Mesenteric fat pad (tissue), 1 donor: Measurements from ENCODE around the gene NPTXR. TPM values are rescaled to one million over a fixed set of nuclear protein-coding genes. Genes with fewer than 3 reads are reported as not detected.
"Not testable (repeated sequence)": the region's sequence is repeated elsewhere in the genome, so short reads cannot be mapped to it uniquely, and the experiment has no call there.

Source experiments
- DNase-seq: peaks from one replicate; pipeline ENCODE4 v3.0.0-alpha.2; 2020; ENCODE audit warnings: low spot score
- total RNA-seq: library from RNA; stranded (reverse); fragmentation: NEBNext Ultra II Directional; extraction: Animal tissue kit (Norgen Biotek cat#: 25700); gene quantifications from one replicate; pipeline ENCODE4 v1.2.1, GENCODE V29; 2021
- donor health status: DM: yes; HTN: yes; CAD: no.

The NPTXR gene
- total RNA-seq, 1 donor from 2014 or later, result 5.5 TPM

DNA sequence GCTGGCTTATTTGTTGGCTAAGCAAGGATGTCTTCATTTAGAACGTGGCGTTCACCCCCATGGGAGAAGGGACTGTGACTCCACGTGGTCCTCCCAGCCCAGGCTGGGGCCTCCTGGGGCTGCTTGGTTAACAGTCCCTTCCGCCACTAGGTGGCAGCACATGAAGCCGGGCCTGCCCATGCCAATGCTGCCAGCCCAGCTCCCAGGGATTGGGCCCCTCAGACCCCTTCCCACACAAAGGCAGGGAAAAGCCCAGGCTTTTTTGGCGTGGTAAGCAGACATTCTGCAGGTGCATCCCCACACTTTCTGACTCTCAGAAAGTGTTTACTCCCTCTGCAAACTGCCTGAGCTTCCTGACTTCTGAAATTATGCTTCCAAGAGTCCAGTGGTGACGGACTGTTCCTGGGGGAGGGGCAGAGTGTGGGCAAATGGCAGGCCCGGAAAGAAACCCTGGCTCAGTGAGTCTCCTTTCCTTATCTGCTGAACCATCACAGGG is 25.1 kb upstream of the NPTXR start:
- peak; percentile 92 for DNase-seq

DNA sequence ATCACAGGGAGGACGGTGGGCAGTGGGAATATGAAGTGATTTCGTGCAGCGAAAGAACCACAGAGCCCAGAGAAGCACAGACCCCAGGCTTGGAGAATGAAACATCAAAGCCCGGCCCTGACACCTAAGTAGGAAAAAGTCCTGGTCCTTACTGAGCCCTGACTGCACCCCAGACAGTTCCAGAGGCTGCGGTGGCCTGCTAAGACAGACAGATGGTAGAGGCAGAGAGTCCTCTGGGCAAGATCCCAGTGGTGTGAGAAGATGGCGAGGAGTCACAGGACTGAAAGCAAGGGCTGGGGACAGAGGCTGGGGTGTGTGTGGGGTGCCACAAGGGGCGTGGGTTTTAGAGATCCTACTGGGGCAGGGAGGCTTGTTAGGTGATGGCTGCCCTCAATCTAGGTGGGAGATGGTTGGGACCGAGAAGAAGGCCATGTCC is 24.5 kb upstream of the NPTXR start:
- DNase-seq, result peak; percentile 77

DNA sequence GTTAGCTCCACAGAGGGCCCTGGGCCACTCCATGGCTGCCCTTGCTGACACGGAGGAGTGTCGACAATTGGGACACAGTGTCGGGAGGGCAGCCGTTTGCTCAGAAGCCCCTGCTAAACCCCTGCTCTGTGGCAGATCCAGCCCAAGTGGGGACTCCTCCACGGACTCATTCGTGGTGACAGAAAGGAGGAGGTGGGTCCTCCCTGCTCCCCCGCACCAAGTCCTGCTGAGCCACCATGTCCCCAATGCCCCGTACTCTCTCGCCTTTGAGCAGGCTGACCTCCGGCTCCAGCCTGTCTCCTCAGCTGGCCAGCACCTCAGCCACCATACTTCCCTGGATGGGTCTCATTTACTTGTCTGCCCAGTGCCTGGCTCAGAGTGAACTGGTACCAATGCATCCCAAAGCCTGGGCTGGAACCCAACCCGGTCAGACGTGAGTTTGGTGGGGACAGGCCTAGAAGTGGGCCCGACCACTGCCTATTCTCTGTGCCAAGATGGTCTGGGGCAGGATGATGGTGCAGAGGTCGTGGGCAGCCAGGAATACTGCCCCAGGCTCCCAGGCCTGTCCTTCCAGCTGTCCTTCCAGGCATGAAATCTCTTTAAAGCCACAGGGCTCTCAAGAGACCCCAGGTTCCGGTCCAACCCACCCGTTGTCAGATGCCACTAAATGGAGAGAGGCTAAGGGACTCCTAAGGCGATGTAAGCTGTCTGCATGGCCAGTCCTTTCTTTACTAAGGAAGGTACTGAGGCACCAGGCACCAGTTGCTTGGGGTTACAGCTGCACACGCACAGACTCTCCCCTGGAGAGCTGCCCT is 23.9 kb upstream of the NPTXR start:
- DNase-seq, result peak; percentile 83

DNA sequence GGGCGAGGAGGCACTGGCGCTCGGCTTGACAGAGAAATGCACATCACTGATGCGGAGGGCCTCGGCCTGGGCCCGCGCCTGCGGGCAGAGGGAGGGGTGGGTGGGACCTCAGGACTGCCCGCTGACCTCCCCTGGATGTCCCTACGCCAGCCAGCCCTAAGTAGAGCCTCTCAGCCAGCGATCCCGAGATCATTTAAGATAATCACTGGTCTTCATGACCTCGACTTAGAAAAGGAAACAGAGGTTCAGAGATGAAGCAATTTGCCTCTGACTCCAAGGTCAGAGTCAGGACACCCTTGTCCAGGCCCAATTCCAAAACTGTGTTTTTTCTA is 23.3 kb upstream of the NPTXR start:
- DNase-seq, result no peak

DNA sequence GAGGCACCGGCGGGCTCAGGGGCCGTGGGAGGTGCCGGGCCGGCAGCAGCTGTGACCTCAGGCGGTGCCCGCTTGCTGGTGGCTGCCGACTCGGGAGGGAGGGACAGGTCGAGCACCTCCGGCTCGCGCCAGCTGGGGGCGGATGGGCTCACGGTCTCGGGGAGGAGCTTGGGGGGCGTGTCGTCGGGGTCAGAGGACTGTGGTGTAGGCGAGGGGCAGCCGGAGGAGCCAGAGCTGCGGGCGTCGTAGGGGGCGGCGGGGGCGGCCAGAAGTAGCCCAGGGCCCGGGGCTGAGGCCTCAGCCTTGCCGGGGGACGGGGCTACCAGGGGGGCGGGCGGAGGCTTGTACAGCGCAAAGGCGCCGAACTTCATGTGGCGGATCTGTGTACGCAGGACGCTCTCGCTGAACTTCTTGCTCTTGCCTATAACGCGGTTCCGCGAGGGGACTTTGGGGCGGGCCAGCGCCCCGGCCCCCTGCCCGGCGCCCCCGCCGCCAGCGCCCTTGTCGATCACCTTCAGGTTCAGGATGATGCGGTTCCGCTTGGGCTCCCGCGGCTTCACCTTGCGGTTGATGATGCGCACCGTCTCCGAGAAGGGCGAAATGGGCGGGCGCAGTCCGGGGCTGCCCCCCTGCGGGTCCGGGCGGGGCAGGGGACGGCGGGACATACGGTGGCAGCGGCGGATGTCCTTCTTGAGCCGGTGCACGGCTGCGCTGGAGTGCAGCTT is 22.7 kb upstream of the NPTXR start:
- no peak for DNase-seq

DNA sequence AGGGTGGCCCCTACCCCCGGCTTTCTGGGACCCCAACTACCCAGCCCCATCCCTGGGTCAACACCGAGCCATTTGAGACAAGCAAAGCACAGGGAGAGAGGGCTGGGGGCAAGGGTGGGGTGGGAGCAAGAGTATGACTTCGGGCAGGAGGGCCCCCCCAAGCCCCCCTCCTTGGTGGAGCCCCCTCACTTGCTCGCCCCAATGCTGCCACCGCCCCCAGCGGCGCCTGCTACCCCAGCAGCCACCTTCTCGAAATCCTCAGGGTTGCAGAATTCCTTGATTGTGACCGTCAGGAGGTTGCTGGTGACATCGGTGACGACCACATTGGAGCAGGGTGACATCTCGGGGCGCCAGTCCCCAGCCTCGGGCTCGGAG is 22.2 kb upstream of the NPTXR start:
- peak; percentile 59 for DNase-seq

DNA sequence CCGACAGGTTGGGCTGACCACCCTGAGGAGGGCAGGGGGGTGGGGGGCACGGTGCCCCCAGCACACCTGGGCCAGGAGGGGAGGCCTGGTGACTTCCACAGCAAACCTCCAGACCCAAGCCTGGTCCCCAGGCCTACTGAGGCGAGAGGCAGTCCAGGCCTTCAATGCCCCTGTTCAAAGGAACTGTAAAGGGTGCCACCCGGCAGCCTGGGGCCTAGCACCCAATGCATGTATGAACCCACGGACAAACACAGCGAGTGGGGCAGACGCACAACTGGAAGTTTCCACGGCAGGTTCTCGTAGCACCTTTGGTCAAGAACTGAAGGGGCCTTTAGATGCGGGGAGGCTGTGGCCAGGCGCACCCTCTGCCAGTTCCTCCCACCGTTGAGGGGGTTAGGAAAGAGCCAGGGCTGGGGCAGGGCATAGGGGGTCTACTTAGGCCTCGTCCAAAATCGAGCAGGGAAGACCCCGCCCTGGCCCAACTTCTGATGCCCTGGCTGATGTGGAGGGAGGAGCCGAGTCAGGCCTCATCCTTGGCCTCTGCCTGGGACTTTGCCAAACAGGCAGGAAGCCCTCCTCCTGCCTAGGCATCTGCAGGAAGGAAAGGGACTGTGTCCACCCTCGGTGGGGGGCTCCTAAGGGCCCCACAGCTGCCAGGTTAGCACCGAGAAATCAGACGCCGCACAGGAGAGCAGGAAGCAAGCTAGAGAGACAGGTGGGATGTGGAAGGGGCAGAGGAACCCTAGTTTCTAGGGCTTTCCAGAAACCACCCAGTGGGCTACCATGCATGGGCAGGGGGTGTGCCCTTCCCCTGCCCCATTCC is 21.6 kb upstream of the NPTXR start:
- no peak for DNase-seq

DNA sequence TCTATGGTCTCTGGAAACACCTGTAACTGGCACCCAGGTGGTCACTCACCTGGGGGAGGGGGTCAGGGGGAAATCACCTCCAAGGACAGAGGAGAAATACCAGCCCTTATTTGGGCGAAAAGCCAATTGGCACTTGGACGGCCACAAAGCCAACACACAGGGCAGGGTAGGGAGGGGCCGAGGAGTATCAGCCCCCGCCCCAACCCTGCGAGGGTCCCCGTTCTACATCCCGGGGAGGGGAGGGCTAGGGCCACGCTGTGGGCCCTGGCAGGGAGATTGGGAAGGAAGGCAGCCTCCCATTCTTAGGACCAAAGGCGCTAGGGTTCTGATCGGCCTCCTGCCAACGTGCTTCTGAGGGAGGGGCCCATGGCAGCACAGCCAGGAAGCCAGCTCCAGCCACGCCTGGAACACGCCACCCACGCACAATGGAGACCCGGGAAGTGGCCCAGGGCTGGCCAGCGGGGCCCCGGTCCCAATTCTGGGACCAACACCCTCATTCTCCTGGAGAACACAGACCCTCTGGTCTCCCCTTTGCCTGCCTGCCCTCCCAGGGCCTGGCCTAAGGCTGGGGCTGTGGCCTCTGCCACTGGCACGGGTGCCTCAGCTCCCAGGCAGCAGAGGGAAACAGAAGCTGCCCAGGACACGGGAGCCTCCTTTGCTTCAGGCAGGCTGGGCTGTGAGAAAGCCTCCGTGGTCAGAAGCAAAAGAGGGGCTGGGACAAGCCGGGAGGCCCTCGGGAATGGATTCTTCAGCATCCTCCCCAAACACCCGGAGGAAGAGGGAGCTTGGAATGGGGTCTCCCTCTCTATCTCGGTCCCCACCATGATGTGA is 20.7 kb upstream of the NPTXR start:
- no peak for DNase-seq

DNA sequence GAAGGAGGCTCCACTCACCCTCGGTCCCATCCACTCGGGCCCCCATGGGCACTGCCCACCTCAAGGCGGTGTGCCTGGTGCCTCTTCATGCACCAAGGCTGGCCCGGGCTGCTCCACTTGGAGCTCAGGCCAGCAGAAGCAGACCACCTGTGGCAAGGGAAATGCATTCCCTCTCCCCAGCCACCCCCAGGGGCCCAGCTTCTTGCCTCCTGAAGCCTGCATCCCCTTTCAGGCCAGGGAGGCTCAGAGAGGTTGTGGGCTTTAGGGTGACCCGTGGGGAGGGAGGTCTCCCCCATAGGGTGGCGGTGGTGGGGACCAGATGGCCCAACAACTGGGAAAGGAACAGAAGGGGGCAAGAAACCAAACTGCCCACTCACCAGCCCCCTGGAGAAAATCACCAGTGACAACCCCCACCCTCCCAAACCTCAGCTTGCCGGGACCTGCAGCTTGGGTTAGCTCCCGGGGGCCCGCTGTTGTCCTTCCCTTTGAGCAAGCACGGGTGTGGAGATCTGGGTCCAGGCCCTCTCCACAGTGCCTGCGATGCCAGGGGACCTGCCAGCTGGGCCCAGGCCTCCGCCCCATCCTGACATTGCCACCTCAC is 19.8 kb upstream of the NPTXR start:
- no peak for DNase-seq

DNA sequence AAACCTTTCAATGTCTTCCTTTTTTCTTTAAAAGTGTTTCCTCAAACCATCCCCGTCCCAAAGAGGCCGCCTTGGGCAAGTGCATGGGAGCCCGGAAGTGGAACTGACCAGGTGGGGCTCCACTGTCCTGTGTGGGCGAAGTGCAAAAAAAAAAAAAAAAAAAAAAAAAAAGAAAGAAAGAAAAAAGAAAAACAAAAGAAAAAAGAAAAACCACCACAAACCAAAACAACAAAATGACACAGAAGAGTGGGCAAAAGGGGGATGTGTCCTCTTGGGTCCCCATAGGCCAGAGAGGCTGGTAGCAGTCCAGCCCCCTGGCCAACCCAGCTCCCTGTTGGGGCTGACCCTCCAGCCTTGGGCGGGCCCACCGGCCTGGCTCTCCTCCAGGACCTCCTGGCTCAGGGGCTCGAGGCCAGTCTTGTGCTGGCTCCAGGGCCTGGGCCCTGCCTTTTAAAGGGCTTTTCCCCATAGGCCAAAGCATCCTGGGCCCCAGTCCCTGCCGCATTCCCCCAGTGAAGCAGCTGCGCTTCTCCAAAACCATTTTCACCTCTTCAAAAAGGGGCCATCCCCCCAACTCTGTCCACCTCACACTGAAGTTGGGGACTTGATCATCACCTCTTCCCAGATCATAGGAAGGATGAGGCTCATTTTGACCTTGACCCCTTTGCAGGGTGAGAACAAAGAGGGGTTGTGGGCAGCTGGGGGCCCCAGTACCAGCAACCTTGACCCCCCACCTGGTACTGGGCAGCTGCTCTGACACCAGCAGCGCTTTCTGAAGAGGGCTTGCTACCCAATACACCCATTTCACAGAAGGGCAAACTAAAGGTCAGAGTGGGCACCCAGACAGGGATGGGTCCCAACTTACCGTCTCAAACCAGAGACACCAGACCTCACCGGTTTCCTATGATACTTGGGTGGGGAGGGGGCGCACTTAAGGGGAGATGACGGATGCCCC is 18.8 kb upstream of the NPTXR start:
- no peak for DNase-seq

DNA sequence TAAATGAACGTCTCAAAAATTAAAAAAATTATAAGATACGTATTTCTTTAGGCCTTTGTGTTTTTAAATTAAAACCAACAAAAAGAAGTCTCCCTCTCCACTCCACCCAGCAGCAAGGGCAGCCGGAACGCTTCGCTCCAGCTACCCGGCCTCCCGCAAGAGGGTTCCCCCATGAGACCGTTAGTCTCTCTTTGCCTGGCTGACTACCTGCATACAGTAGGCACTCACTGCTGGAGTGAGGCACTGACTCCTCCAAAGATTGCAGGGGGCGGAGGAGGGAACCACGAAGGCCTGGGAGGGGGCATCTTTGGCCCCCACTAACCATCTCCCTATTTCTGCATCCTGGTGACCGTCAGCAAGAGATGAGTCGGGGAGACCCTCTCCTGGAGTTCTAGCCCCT is 18.1 kb upstream of the NPTXR start:
- DNase-seq, result no peak

DNA sequence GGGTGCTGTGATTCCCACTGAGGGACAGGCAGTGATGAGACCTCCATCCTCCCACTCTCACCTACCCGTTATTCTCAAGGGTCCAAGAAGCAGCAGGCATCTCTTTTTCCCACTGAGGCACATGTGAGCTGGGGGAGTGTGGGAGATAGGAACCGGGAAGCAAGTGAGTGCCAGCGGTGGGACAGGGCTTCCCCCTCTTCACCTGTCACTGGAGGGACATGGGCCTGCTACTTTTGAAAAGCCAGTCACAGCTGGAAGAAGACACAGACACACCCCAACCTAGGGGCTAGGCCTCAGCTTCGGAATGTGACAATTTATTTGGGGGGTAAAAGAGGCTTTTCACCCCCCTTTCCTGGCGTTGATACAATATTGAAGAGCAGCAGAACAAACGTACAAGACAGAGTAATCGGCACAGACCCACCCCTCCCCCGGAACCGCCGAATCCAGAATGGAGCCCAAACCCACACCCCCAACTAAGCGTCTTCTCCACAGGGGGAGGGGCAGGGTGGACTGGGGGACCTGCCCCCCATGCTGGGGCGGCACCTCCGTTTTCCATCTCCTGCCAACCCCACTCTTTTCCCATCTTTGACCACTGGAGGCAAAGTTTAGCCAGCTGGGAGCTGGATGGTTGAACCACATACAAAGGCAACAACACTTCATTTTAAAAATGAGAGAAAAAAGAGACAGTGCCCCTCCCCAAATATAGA is 17.5 kb upstream of the NPTXR start:
- no peak for DNase-seq

DNA sequence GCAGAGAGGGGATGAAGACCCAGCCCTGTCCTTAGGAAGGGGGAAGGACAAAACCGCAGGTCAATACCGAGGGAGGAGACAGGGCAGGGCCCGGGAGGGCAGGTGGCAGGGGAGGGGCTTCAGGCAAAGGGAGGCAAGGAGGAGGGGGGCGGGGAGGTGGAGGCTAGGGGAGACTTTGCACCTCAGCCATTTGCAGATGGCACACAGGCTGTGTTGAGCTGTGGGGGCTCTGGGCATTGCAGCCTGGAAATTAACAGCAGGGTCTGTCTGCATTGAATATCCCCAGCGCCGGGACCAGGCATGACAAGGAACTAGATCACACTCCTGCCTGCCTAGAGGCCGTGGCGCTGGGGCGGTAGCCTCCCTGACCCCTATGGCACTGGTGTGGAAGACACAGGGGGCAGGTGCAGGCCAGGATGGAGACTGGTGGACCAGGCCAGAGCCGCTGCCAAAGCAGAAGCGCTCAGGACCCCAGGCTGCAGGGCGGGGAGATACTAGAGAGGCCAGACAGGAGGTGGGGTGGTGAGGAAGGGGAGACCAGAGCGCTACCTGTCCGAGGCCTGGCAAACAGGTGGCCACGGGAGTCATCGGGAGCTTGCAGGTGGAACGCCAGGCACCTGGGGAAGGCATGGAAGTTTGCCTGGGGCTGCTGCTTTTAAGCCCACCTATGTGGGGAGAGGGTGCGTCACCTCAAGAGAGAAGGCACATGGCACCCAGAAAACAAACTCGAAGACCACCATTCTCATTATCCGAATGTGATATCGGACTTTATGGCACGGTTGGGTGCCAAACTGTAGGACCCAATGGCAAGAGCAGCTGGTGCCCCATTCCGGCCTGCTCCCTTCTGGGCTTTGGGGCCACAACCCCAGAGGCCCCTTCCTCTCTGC is 16.7 kb upstream of the NPTXR start:
- DNase-seq, result no peak

DNA sequence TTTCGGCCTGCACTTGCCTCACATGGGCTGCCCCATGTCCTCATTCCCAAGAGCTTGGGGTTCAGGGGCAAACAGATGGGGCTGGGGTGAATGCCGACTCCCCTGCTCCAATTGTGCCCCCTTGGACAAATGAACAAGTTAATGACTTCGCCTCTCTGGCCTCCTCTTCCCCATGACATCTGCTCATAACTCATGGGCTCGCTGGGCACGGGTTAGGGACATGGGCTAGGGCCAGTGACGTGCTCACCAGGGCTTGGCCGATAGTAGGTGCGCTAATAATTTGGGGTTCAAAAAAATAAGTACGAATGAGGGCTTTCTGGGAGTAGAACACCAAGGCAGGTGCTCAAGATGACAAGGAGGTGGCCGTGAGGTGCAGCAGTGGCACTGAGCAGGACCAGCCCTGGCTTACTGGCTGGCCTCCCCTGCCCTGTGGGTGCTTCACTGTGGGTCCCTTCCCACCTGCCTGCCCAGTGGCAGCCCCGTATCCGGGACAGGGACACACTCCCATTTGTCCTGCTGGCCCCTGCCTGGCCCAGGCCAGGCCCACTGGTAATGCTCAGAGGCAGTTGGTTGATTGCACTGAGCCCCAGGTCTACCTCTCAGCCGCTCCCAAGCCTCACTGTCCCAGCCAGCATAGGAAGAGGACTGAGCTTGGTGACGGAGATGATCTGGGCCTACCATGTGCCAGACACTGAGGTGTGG is 15.9 kb upstream of the NPTXR start:
- no peak for DNase-seq

DNA sequence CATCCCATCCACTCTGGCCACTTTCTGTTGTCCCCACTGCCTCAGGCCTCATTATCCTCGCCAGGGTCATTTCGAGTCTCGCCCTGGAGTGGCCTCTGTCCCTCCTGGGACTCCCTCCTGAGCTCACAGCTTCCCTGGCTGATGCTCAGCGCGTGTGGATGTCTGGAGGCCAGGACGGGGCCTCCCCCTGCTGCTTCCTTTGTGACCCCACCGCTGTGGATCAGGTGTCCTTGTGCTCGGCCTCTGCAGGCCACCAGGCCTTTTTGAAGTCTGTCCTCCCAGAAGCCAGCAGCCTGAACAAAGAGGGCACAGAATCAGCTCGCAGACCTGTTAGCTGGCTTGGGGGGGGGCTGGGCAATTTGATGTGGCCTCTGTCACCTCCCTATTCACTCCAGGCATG is 14.7 kb upstream of the NPTXR start:
- DNase-seq, result no peak

DNA sequence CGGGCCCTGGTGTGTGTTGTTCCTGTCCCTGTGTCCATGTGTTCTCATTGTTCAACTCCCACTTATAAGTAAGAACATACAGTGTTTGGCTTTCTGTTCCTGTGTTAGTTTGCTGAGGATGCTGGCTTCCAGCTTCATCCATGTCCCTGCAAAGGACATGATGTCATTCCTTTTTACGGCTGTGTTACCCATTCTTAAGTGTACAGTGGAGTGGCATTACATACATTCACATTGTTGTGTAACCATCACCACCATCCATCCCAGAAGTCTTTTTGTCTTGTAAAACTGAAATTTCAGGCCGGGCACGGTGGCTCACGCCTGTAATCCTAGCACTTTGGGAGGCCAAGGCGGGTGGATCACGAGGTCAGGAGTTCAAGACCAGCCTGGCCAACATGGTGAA is 10.6 kb upstream of the NPTXR start:
- not testable (repeated sequence) for DNase-seq

DNA sequence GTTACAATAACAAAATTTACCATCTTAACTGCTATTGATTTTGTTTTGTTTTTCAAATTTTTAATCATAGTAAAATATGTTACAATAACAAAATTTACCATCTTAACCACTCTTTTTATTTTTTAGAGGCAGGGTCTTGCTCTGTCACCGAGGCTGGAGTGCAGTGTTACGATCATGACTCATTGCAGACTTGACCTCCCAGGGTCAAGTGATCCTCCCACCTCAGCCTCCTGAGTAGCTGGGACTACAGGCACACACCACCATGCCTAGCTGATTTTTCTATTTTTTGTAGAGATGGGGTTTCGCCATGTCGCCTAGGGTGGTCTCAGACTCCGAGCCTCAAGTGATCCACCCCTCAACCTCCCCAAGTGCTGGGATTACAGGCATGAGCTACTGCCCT is 10.1 kb upstream of the NPTXR start:
- DNase-seq, result not testable (repeated sequence)
